A549 (cell line): ENCODE results near the gene GLT1D1.

Experiments
- CBX8 ChIP-seq: fragments of 200-600 bp; sonication (generic); IDR thresholded peaks from 2 replicates; pipeline ENCODE4 v1.6.1; 2016
- CHD4 ChIP-seq: fragments of 200-600 bp; sonication (generic); IDR thresholded peaks from 2 replicates; pipeline ENCODE4 v1.6.1; 2016; ENCODE audit warnings: antibody characterized with exemption, mild to moderate bottlenecking, borderline replicate concordance
- MAFK ChIP-seq: fragments of 450-650 bp; IDR thresholded peaks from 2 replicates; pipeline ENCODE4 v1.6.1; 2014; ENCODE audit not compliant: partially characterized antibody
- NFE2L2 ChIP-seq: fragments of 150-350 bp; conservative IDR thresholded peaks from 2 replicates; pipeline ENCODE4 v1.6.1; 2014; ENCODE audit warnings: low read length
- TF ChIP-seq, protein P1 (sequence below): IDR thresholded peaks from 2 replicates; pipeline ENCODE4 v1.6.1; 2012

- TF ChIP-seq CBX8 (no peak), CHD4 (no peak), MAFK (no peak), NFE2L2 (no peak)
- TF ChIP-seq, protein P1, sequence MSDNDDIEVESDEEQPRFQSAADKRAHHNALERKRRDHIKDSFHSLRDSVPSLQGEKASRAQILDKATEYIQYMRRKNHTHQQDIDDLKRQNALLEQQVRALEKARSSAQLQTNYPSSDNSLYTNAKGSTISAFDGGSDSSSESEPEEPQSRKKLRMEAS = no peak
Measured at GRCh38 chr12:128982933-128983332, 129.7 kb downstream of the GLT1D1 start.
